GM18858 (cell line): ENCODE results near the gene RPL41.
"Not testable (repeated sequence)": the region's sequence is repeated elsewhere in the genome, so short reads cannot be mapped to it uniquely, and the experiment has no call there.

Experiments used
- ATAC-seq: cut with Tn5 transposase; IDR thresholded peaks from one replicate; pipeline ENCODE4 v1.9.1; 2021; ENCODE audit not compliant: unreplicated experiment

The RPL41 gene

DNA sequence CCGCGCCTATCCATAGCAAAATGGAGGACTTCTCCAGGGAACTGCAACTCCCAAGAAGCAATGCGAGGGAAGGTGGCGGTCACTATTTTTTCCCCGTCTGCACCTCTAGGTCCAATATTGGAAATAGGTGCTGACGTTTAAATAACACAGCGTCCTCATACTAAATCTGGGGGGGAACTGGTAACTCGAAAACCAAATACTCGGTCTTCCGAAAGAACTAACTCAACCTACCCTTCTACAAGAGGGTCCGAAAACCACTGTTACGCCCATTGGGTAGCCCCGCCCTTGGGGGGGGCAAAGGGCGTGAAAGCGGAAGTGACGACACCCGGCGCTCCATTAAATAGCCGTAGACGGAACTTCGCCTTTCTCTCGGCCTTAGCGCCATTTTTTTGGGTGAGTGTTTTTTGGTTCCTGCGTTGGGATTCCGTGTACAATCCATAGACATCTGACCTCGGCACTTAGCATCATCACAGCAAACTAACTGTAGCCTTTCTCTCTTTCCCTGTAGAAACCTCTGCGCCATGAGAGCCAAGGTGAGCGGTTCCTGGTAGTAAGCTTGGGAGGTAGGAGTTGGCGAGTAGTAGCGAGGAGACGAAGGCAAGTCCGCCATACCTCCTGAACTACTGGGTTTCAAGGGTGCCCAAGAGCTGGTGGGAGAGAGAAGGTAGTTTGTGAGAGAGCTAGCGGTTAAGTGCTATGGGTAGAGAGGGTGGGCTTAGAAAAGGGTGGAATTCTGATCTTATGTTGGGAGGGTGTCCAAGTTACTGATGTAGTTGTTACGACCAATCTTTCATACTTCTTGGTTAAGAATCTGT is at the start of gene RPL41:
Gene RPL41, plus strand, starts transcription at position 367 of the 815 bp plus-strand sequence.
- ATAC-seq = peak; percentile 21

DNA sequence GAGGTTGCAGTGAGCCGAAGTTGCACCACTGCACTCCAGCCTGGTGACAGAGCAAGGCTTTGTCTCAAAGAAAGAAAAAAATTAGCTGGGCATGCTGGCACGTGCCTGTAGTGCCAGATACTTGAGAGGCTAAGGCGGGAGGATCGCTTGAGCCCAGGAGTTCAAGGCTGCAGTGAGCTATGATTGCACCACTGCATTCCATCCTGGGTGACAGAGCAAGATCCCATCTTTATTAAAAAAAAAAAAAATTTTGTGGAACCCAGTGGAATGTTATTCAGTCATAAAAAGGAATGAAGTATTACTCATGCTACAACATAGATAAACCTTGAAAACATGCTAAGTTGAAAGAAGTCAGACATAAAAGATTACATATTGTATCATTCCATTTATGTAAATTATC is 44.8 kb upstream of the RPL41 start:
- no peak for ATAC-seq

DNA sequence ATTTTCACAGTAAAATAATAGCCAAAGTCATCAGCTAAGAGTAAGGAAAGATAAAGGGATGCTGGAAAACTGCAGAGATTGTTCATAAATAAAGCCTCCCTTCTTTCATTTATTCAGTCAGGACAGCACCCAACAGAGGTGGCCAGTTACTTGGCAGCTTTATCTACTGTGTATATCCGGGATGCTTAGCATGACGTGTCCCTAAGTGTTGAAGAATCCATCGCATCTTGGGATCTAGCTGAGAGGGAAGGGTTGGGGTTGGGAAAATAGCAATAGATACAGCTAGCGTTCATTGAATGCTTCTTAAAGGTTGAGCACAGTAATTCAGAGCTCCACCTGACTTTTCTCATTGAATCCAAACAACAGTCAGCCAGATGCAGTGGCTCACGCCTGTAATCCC is 42.0 kb upstream of the RPL41 start:
- ATAC-seq = no peak

DNA sequence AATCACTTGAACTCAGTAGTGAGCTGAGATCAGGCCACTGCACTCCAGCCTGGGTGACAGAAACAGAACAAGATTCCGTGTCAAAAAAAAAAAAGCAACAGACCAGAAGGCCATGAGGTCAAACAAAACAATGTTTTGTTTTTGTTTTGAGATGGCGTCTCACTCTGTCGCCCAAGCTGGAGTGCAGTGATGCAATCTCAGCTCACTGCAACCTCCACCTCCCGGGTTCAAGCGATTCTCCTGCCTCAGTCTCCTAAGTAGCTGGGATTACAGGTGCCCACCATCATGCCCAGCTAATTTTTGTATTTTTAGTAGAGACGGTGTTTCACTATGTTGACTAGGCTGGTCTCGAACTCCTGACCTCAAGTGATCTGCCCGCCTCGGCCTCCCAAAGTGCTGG is 38.5 kb upstream of the RPL41 start:
- not testable (repeated sequence) for ATAC-seq

DNA sequence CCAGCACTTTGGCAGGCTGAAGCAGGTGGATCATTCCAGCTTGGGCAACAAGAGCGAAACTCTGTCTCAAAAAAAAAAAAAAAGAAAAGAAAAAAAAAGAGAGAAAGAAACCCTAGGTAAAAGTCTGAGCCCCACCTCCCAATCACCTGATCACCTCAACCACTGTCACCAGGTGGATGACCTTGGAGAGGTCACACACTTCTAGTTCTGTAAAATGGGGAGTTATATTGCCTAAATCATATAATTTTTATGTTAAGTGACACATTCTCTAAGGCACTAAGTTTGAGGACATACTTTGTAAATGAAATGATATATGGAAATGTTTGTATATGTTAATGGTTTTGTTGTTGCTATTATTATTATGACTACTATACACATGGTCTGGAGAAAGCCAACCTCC is 38.0 kb upstream of the RPL41 start:
- no peak for ATAC-seq

DNA sequence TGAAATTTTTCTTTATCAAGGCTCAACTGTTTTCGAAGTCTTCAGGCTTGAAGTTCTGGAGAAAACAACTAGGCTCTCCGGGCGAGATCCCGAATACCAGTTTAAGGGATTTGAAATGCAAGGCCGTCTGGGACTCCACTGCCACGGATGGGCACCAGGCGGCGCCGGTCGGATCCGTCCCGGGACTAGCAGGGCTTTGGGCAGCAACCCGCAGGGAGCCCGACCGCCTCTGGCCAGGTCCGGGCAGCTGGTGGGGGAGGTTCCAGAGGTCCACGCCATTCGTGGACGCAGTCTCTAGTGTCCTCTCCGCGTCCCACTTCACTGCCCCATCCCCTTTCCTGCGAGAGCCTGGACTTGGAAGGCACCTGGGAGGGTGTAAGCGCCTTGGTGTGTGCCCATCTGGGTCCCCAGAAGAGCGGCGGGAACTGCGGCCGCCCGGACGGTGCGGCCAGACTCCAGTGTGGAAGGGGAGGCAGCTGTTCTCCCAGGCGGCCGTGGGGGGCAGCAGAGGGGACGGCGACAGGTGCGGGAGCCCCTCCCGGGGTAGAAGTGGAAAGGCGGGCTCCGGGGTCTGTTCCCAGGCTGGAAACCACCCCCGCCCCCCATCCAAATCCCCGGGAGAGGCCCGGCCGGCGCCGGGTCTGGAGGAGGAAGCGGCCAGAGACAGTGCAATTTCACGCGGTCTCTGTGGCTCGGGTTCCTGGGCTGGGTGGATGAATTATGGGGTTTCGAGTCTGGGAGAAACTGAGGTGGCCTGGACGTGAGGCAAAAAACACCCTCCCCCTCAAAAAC is 37.3 kb upstream of the RPL41 start:
- no peak for ATAC-seq

DNA sequence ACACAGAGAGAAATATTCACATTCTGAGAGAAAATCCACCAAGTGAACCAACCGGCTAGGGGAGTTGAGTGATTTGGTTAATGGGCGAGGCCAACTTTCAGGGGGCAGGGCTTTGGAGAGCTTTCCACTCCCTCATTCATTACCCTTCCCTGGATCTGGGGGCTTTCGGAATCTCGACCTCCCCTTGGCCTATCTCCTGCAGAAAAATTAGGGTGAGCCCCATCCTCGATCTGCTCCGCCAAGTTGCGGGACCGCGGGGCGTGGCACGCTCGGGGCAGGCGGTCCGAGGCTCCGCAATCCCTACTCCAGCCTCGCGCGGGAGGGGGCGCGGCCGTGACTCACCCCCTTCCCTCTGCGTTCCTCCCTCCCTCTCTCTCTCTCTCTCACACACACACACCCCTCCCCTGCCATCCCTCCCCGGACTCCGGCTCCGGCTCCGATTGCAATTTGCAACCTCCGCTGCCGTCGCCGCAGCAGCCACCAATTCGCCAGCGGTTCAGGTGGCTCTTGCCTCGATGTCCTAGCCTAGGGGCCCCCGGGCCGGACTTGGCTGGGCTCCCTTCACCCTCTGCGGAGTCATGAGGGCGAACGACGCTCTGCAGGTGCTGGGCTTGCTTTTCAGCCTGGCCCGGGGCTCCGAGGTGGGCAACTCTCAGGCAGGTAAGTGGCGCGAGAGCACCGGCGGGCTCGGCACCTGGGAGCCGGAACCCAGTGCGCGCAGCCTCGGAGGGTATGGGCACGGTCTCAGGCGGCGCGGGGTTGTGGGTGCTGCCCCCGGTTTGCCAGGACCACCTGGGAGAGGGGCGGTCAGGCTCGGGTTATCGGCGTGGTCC is 36.5 kb upstream of the RPL41 start, which contains the start of gene ERBB3:
Gene ERBB3, plus strand, starts transcription at position 443 of the 833 bp plus-strand sequence. Its CDS starts 136 bp downstream, at position 579.
- no peak for ATAC-seq

DNA sequence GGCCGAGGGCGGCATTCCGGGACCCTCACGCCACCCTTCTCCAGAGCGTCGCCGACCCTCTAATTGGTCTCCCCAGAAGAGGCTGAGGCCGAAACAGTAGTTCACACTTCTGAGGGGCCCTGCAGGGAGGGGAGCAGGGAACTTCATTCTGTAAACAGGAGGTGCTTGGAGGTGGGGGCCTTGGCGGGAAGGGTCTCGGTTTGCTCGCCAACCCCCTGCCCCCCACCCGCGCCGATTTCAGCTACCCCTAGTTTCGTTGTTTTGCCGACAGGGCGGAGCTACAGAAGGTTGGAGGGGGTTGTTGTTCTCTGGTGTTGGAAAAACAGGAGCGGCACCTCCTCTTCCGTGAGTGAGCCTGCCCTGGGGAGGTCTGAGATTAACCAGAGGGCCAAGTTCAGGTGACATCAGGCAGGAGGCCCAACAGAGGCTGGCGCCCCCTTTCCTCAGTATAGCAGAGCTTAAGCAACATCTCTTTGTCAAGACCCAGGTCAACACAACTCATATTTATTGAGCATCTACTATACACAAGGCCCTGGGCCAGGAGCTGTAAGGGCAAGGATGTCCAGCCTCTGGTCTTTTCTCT is 35.8 kb upstream of the RPL41 start:
- no peak for ATAC-seq

DNA sequence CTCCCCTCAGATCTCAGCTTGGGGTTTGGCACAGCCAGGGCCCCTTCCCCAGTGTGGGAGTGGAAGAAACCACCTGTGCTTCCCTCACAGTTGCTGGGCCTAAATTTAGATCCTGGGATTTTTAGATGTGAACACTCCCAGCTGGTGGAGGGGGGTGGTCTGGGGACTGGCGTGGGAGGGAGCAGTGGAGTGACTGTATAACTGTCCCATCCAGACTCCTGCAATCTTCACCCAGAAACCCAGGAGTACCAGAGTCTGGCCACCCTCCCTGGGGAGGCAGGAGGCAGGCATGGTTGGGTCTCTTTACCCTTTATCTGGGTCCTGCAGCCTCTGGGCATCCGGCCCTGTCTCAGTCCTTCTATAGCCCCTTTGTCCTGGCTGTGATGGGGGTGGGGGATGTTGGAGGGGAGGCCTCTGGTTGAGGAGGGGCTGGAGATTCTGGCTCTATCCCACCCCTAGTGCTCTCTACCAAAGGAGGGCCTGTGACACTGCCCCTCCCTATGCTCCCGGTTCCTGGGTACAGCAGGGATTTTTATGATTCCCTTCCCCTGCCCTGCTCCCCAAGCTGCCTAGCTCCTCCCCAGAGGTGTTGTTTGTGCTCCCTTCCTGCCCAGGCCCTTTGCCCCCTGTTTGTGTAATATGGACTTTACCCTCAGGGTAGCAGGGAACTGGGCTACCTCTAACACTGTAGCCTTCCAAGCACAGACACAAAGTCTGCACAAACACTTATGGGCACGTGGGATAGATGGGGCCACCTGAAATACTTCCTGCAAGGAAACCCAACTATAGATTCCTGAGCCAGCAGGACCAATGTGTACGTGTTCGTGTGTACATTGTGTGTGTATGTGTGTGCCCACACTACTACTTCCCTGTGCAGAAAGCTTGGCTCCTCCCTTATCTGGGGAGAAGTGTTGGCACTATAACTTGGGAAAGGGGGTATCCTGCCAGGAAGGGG is 34.8 kb upstream of the RPL41 start:
- no peak for ATAC-seq

DNA sequence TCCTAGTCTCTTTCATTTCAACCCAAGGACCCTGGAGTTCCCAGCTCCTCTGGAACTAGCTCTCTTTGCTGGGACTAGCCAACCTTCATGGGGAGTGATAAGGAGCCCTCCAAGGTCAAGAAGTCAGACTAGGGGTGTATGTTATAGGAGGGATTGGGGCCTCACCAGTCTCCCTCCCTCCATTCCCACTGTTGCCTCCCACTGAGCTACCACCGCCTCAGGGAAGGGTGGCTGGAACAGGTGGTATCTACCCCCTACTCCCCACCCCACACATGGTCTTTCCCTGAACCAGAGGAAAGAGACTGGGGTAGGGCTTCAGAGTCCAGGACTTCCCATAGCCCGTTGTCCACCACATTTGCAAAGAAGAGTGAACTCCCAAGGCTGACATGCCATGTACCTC is 34.1 kb upstream of the RPL41 start:
- ATAC-seq = no peak

DNA sequence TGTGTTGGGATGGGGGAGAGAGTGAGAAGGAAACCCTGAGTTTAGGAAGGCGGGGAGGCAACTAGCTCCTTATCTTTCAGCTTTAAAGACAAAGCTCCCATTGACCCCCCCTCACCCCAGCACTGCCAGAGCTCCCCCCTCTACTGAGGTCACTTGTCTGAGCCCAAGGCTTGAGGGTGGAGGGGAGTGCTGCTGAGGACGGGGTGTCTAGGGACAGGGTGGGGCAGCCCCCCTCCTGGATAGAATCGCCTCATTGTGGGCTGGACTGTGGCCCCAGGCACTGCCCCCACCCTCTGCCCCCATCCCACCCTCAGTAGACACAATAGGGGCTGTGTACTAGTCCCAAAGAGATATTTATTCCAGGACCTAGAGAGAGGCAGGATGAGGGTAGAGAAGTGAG is 33.5 kb upstream of the RPL41 start:
- no peak for ATAC-seq

DNA sequence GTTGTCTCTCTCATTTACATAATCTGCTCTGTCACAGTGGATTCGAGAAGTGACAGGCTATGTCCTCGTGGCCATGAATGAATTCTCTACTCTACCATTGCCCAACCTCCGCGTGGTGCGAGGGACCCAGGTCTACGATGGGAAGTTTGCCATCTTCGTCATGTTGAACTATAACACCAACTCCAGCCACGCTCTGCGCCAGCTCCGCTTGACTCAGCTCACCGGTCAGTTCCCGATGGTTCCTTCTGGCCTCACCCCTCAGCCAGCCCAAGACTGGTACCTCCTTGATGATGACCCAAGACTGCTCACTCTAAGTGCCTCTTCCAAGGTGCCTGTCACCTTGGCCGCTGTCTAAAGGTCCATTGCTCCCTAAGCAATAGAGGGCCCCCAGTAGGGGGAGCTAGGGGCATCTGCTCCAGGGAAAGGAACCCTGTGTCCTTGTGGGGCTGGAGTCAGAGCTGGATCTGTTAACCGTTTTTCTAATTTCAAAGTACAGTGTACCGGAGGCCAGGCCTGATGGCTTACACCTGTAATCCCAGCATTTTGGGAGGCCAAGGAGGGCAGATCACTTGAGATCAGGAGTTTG is 31.4 kb upstream of the RPL41 start:
- ATAC-seq = no peak

DNA sequence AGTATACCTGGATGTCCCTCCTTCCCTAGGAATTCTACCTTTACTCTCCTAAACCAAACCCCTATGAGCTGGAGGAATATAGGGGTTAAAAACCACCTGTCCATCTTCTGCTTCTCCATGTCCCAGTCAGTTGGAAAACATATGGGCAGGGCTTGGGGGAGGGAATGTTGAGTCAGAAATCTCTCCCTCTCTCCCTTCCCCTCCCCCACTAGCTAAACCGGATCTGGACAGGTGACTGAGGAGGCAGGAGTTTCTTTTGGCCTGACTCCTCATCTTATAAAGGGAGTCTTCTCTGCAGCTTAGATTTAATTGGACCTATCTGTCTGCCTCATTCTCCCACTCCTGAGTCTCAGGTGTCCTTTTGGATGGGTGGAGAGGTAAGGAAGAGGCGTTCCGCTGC is 30.3 kb upstream of the RPL41 start:
- no peak for ATAC-seq

DNA sequence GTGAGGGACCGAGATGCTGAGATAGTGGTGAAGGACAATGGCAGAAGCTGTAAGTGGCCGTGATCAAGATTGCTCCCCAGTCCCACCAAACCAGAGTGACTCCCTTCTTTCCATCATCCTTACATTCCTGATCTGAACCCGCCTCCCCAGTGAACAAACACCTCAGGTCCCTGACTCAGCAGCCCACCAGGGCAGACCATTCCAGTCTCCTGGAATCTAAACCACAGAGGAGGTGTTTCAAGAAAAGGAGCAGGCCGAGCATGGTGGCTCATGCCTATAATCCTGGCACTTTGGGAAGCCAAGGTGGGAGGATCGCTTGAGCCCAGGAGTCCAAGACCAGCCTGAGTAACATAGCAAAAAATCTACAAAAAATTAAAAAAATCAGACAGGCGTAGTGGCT is 29.8 kb upstream of the RPL41 start:
- ATAC-seq = no peak

DNA sequence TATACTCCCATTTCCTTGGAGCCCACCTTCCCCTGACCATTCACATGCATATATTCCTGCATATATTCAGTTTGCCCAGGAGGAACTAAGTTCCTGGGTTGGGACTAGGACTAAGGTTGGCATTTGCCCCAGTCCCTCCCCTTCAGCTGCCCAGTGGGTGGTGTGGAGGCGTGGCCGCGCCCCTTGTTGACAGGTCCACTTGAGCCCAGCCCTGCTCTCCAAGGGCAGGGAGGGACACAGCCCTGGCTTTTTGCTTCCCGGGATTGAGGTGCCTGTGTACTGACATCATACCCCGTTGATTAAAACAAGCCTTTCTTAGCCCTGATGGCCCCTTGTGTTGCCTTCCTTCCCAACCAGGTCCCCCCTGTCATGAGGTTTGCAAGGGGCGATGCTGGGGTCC is 29.2 kb upstream of the RPL41 start:
- ATAC-seq = no peak

DNA sequence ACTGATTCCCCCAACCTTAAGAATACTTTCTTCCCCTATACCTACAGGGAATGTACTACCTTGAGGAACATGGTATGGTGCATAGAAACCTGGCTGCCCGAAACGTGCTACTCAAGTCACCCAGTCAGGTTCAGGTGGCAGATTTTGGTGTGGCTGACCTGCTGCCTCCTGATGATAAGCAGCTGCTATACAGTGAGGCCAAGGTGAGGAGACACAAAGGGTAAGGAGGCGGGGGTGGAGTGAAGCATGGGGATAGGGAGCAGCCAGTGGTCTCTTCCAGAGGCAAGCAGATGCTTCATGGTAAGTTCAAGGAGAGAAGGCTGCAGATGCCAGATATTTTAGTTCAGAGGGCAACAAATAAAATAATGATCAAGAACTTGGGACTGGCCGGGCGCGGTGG is 18.7 kb upstream of the RPL41 start:
- no peak for ATAC-seq

DNA sequence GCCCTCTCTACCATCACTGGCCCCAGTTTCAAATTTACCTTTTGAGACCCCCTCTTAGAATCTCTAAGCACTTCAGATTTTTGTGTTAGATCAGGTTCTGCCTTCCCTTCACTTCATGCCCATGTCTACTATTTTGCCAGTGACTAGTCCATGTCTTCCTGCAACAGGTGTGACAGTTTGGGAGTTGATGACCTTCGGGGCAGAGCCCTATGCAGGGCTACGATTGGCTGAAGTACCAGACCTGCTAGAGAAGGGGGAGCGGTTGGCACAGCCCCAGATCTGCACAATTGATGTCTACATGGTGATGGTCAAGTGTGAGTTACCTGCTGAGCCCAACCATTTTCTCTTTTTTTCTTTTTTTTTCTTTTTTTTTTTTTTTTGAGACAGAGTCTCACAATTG is 17.8 kb upstream of the RPL41 start:
- ATAC-seq = no peak

DNA sequence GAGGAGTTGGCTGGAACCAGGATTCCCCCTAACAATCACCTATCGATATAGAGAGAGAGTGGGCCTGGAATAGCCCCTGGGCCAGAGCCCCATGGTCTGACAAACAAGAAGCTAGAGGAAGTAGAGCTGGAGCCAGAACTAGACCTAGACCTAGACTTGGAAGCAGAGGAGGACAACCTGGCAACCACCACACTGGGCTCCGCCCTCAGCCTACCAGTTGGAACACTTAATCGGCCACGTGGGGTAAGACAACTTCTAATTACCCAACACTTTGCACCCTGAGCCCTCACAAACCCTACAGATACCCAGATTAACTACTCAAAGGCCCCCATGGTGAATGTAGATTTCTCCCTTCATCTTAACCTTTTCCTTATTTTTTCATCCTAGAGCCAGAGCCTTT is 16.6 kb upstream of the RPL41 start:
- no peak for ATAC-seq

DNA sequence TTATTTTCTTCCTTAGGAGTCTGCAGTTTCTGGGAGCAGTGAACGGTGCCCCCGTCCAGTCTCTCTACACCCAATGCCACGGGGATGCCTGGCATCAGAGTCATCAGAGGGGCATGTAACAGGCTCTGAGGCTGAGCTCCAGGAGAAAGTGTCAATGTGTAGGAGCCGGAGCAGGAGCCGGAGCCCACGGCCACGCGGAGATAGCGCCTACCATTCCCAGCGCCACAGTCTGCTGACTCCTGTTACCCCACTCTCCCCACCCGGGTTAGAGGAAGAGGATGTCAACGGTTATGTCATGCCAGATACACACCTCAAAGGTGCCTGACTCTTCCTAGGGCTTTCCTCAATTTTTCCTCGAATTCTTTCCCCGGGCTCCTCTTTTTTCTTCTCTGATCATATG is 15.4 kb upstream of the RPL41 start:
- ATAC-seq = no peak

DNA sequence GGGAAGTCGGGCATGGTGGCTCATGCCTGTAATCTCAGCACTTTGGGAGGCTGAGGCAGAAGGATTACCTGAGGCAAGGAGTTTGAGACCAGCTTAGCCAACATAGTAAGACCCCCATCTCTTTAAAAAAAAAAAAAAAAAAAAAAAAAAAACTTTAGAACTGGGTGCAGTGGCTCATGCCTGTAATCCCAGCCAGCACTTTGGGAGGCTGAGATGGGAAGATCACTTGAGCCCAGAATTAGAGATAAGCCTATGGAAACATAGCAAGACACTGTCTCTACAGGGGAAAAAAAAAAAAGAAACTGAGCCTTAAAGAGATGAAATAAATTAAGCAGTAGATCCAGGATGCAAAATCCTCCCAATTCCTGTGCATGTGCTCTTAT is 13.8 kb upstream of the RPL41 start:
- ATAC-seq = no peak
